OCI-LY1 (cell line): ENCODE measurements around the gene TLE6.

Experiments
- CTCF ChIP-seq: fragments of 200-600 bp; sonication (generic), shearing (Covaris generic); IDR thresholded peaks from 2 replicates; pipeline ENCODE4 v1.5.1; 2017; ENCODE audit warnings: mild to moderate bottlenecking, antibody characterized with exemption, low read length, moderate library complexity, mixed read lengths
- EZH2 ChIP-seq: fragments of 200-600 bp; sonication (generic), shearing (Covaris generic); IDR thresholded peaks from 2 replicates; pipeline ENCODE4 v1.8.0; 2017; ENCODE audit warnings: borderline replicate concordance, mixed run types, mild to moderate bottlenecking, antibody characterized with exemption, low read length, moderate library complexity, mixed read lengths

DNA sequence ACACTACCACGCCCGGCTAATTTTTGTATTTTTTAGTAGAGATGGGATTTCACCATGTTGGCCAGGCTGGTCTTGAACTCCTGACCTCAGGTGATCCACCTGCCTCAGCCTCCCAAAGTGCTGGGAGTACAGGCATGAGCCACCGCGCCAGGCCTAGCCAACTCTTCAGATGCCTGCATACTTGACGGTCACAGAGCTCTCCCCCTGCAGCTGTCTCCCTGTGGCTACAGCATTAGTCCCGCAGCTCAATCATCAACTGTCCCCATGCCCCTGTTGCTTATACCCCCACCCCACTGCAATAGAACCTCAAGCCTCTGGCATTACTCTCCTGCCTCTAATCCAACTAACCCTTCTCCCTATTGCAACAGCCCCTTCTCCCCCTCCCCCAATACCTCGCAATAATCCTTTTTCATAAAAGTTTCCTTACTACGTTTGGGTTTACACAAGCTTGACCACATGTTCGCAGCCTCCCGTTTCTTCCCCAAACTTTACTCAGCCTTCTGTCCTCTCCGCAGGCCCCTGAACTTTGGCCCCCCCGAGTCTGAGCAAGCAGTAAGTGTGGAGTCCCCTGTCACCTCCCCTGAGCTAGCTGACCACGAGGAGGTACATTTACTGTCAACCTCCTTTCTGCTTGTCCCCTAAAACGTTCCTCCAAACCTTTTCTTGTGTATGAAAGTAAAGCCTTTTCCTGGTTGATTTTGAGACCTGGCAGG is 34.3 kb upstream of the TLE6 start:
- TF ChIP-seq CTCF (no peak), EZH2 (no peak)
